A549 (cell line): ENCODE measurements around the gene NFAM1. TPM values are rescaled to one million over a fixed set of nuclear protein-coding genes. Genes with fewer than 3 reads are reported as not detected.

Source experiments
- ATAC-seq, 2 experiments: fragments of 200-7000 bp in 1 of 2; fragments of >200 bp in 1 of 2; cut with Nextera tagmentation in 1 of 2; cut with Tn5 transposase in 1 of 2; 3 replicates each; pipeline versions ENCODE4 v1.8.0 to v1.9.1; 2018 to 2020; ENCODE audit warnings: mild to moderate bottlenecking in 1 of 2, moderate library complexity in 1 of 2
- CTCF ChIA-PET: fragments of 300-600 bp; sonication (Branson Sonifier 250); formaldehyde crosslinking; extraction: SDS; loops from one replicate; lab custom pipeline; 2021; ENCODE audit warnings: antibody characterized with exemption, inconsistent platforms; lab: Yijun Ruan, JAX
- POLR2A ChIA-PET: fragments of 350-600 bp; formaldehyde crosslinking; extraction: SDS; loops from one replicate; lab custom pipeline; 2021; ENCODE audit warnings: antibody characterized with exemption, inconsistent platforms; lab: Yijun Ruan, JAX
- DNase-seq, 2 experiments: peaks; one replicate each; pipeline versions ENCODE4 v3.0.0 to v3.0.0-alpha.2; 2011 to 2016; ENCODE audit warnings: low read depth in 1 of 2, low spot score in 1 of 2
- FAIRE-seq: peaks from 2 replicates; lab custom pipeline; 2011; peaks lifted over from hg19 to GRCh38; lab: Jason Lieb, UNC
- H3K27ac ChIP-seq, 2 experiments: fragments of >200 bp; sonication (Bioruptor Twin); formaldehyde crosslinking; 3 replicates each; pipeline ENCODE4 v1.5.1; 2016 to 2017
- H3K4me1 ChIP-seq: fragments of >200 bp; sonication (Bioruptor Twin); formaldehyde crosslinking; 3 replicates; pipeline ENCODE4 v1.6.1; 2016
- H3K4me2 ChIP-seq: fragments of >200 bp; sonication (Bioruptor Twin); formaldehyde crosslinking; 3 replicates; pipeline ENCODE4 v1.6.1; 2016
- H3K4me3 ChIP-seq: fragments of >200 bp; sonication (Bioruptor Twin); formaldehyde crosslinking; 3 replicates; pipeline ENCODE4 v1.5.1; 2016
- H3K9me3 ChIP-seq: fragments of >200 bp; sonication (Bioruptor Twin); formaldehyde crosslinking; 3 replicates; pipeline ENCODE4 v1.6.1; 2016
- EHF ChIP-seq: fragments of 250-450 bp; sonication (Bioruptor Pico); IDR thresholded peaks from 2 replicates; pipeline ENCODE4 v1.5.0; 2020; ENCODE audit warnings: mild to moderate bottlenecking
- FOSL2 ChIP-seq, 2 experiments: fragments of 450-650 bp in 1 of 2; fragments of >200 bp in 1 of 2; sonication (Bioruptor Twin) in 1 of 2; formaldehyde crosslinking; IDR thresholded peaks; 2 replicates each; pipeline versions ENCODE4 v1.5.0 to v1.6.1; 2016 to 2020; ENCODE audit warnings: mild to moderate bottlenecking in 1 of 2, moderate library complexity in 1 of 2
- FOXS1 ChIP-seq: fragments of 250-450 bp; sonication (Bioruptor Pico); IDR thresholded peaks from 2 replicates; pipeline ENCODE4 v1.5.0; 2020; ENCODE audit warnings: mild to moderate bottlenecking, moderate library complexity
- HDAC2 ChIP-seq: fragments of 200-600 bp; sonication (generic); IDR thresholded peaks from 2 replicates; pipeline ENCODE4 v1.6.1; 2016
- HMGXB4 ChIP-seq: fragments of 250-450 bp; sonication (Bioruptor Pico); IDR thresholded peaks from 2 replicates; pipeline ENCODE4 v1.5.0; 2021; ENCODE audit warnings: mild to moderate bottlenecking, moderate library complexity, borderline replicate concordance
- HOXA7 ChIP-seq: fragments of 250-450 bp; sonication (Bioruptor Pico); IDR thresholded peaks from 2 replicates; pipeline ENCODE4 v1.5.0; 2020; ENCODE audit warnings: mild to moderate bottlenecking, moderate library complexity
- JUNB ChIP-seq: fragments of >200 bp; sonication (Bioruptor Twin); formaldehyde crosslinking; IDR thresholded peaks from 2 replicates; pipeline ENCODE4 v1.6.1; 2016
- MAFK ChIP-seq: fragments of 450-650 bp; IDR thresholded peaks from 2 replicates; pipeline ENCODE4 v1.6.1; 2014; ENCODE audit not compliant: partially characterized antibody
- MAZ ChIP-seq: fragments of 150-350 bp; IDR thresholded peaks from 2 replicates; pipeline ENCODE4 v1.6.1; 2014; ENCODE audit warnings: antibody characterized with exemption, low read depth, low read length, borderline replicate concordance
- NR3C1 ChIP-seq: fragments of >200 bp; sonication (Bioruptor Twin); formaldehyde crosslinking; IDR thresholded peaks from 3 replicates; pipeline ENCODE4 v1.6.1; 2017
- PHF8 ChIP-seq: fragments of 200-600 bp; sonication (generic); IDR thresholded peaks from 2 replicates; pipeline ENCODE4 v1.6.1; 2016; ENCODE audit warnings: low read depth, mild to moderate bottlenecking, antibody characterized with exemption, moderate library complexity, borderline replicate concordance
- POLR2A ChIP-seq: IDR thresholded peaks from 2 replicates; pipeline ENCODE4 v1.6.1; 2012; ENCODE audit warnings: mild to moderate bottlenecking, low read length
- POLR2AphosphoS2 ChIP-seq: conservative IDR thresholded peaks from 2 replicates; pipeline ENCODE4 v1.6.1; 2012; ENCODE audit warnings: low read length, improper control_type of control experiment, inconsistent platforms
- RNF2 ChIP-seq: fragments of 200-600 bp; sonication (generic); IDR thresholded peaks from 2 replicates; pipeline ENCODE4 v1.6.1; 2016; ENCODE audit warnings: low read depth, mild to moderate bottlenecking, antibody characterized with exemption, moderate library complexity, borderline replicate concordance
- SREBF2 ChIP-seq: fragments of 450-650 bp; IDR thresholded peaks from 2 replicates; pipeline ENCODE4 v1.6.1; 2014; ENCODE audit warnings: mild to moderate bottlenecking, moderate library complexity
- TFCP2L1 ChIP-seq: fragments of 250-450 bp; sonication (Bioruptor Pico); IDR thresholded peaks from 2 replicates; pipeline ENCODE4 v1.5.0; 2021; ENCODE audit warnings: mild to moderate bottlenecking
- ZC3H11A ChIP-seq: fragments of 450-650 bp; IDR thresholded peaks from 2 replicates; pipeline ENCODE4 v1.6.1; 2014; ENCODE audit warnings: antibody characterized with exemption, mild to moderate bottlenecking
- ZNF302 ChIP-seq: fragments of 250-450 bp; sonication (Bioruptor Pico); IDR thresholded peaks from 2 replicates; pipeline ENCODE4 v1.9.0; 2021; ENCODE audit warnings: inconsistent platforms, mild to moderate bottlenecking, moderate library complexity
- WGBS: methylation state at CpG from one replicate; pipeline ENCODE4 v1.1.6; 2017; ENCODE audit errors: missing lambda C conversion rate; 5-methylcytosine and 5-hydroxymethylcytosine counted together
- polyA plus RNA-seq, 4 experiments: library from polyadenylated mRNA; depleted of rRNA in 3 of 4; stranded (reverse); fragments of >200 nt; fragmentation: RNase III in 1 of 4; extraction: RNeasy Plus Mini Kit Qiagen cat#74134 plus additional on column Dnase treatment in 1 of 4; gene quantifications; 2 replicates in 3 of 4; 3 replicates in 1 of 4; pipeline ENCODE4 v1.2.3, GENCODE V29; 2011 to 2017
- TF ChIP-seq, protein P1 (sequence below): IDR thresholded peaks from 2 replicates; pipeline ENCODE4 v1.6.1; 2012
- TF ChIP-seq, protein P2 (sequence below): fragments of 150-350 bp; IDR thresholded peaks from 2 replicates; pipeline ENCODE4 v1.6.1; 2014; ENCODE audit warnings: low read depth, mild to moderate bottlenecking, low read length
- TF ChIP-seq, protein P3 (sequence below): fragments of >200 bp; sonication (Bioruptor Twin); formaldehyde crosslinking; IDR thresholded peaks from 3 replicates; pipeline ENCODE4 v1.5.1; 2016

NFAM1 gene
- polyA plus RNA-seq, 2 of the 4 experiments (the other 2 are of a cell fraction) = not detected

DNA sequence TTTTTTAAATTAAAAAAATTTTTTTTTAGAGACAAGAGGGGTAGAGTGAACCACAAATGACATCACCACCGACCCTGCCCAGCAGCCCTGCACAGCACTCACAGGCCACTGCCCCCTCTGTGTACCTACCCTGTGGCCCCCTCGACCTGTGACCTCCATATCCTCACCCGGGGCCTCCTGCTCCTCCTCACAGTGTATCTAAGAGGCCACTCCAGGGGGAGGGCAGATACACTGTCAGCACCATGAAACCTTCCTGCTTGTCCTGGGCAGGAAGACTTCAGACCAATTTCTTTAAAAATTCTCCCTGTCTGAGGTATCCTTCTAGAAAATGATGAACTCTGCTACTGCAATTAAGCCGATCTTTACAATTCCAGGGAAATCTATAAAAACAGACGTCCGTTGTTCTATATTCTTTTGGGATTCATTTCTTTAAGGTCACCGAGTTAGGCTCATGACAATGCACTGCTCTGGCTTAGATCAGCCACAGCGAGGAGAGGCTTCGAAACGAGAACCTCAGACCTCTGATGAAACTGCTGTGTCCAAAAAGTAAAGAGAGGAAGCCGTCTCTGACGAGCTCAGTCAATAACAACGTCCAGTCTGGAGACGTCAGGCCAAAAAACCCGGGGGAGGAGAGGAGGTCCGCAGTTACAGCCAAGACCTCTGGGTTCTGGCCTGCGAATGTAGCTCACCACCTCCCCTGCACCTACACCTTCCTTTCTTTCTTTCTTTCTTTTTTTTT is 17.5 kb downstream of the NFAM1 start:
- Histone ChIP-seq H3K4me3 (no peak overlapping the region), H3K27ac (no peak overlapping the region), H3K9me3 (no peaks in the 10 kb centered on the region), H3K4me1 (no peaks in the 10 kb centered on the region), H3K4me2 (no peak overlapping the region)
- FAIRE-seq (no peak), ATAC-seq (no peak), DNase-seq (no peak)
- ChIA-PET POLR2A (no interaction called here), CTCF (interaction anchor here (1.1 kb wide), 1 partner anchor 25 kb away, joined by 3 read pairs; no protein-coding TSS in a partner anchor)
- 78% methylated on average over 17 of the region's 17 CpGs for WGBS
- TF ChIP-seq HDAC2 = no peak
- TF ChIP-seq POLR2A = no peak
- TF ChIP-seq TFCP2L1 (CRISPR knock-in tag) = no peak
- no peak for TF ChIP-seq RNF2
- TF ChIP-seq, all 56 proteins: peak for 0

DNA sequence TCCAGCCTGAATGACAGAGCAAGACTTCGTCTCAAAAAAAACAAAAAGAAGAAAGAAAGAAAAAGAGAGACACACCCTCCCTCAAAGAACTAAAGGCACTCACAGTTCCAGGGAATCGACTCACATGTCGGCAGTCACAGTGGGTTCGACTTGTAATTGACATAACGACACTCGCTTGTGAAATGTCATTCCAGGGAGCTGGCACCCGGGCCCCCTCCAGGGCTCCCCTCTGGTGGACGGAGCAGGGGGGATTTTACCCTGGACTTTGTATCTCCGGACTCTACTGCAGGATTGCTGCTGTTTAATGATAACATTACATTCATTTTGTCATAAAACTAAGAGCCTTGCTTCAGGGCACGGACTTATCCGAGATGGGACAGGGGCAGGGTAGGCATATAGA is 18.2 kb downstream of the NFAM1 start:
- 77% methylated on average over 11 of the region's 11 CpGs for WGBS
- ATAC-seq = no peak

More for the DNA sequence above, 18.2 kb downstream of the NFAM1 start:
- POLR2A ChIA-PET = no interaction called here
- TF ChIP-seq HMGXB4 (CRISPR knock-in tag) (no peak), POLR2AphosphoS2 (no peak), NR3C1 (no peak), ZNF302 (CRISPR knock-in tag) (no peak), SREBF2 (no peak), HOXA7 (CRISPR knock-in tag) (no peak), JUNB (no peak), FOXS1 (no peak), FOSL2 (IDR thresholded peaks at IDR 0.05) (no peak), FOSL2 (CRISPR knock-in tag; IDR thresholded peaks at IDR 0.05) (no peak), MAZ (no peak), EHF (CRISPR knock-in tag) (no peak), ZC3H11A (no peak), MAFK (no peak), PHF8 (no peak)
- TF ChIP-seq, protein P1, sequence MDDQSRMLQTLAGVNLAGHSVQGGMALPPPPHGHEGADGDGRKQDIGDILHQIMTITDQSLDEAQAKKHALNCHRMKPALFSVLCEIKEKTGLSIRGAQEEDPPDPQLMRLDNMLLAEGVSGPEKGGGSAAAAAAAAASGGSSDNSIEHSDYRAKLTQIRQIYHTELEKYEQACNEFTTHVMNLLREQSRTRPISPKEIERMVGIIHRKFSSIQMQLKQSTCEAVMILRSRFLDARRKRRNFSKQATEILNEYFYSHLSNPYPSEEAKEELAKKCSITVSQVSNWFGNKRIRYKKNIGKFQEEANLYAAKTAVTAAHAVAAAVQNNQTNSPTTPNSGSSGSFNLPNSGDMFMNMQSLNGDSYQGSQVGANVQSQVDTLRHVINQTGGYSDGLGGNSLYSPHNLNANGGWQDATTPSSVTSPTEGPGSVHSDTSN = no peak
- TF ChIP-seq, protein P2, sequence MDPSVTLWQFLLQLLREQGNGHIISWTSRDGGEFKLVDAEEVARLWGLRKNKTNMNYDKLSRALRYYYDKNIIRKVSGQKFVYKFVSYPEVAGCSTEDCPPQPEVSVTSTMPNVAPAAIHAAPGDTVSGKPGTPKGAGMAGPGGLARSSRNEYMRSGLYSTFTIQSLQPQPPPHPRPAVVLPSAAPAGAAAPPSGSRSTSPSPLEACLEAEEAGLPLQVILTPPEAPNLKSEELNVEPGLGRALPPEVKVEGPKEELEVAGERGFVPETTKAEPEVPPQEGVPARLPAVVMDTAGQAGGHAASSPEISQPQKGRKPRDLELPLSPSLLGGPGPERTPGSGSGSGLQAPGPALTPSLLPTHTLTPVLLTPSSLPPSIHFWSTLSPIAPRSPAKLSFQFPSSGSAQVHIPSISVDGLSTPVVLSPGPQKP = no peak
- TF ChIP-seq, protein P3, sequence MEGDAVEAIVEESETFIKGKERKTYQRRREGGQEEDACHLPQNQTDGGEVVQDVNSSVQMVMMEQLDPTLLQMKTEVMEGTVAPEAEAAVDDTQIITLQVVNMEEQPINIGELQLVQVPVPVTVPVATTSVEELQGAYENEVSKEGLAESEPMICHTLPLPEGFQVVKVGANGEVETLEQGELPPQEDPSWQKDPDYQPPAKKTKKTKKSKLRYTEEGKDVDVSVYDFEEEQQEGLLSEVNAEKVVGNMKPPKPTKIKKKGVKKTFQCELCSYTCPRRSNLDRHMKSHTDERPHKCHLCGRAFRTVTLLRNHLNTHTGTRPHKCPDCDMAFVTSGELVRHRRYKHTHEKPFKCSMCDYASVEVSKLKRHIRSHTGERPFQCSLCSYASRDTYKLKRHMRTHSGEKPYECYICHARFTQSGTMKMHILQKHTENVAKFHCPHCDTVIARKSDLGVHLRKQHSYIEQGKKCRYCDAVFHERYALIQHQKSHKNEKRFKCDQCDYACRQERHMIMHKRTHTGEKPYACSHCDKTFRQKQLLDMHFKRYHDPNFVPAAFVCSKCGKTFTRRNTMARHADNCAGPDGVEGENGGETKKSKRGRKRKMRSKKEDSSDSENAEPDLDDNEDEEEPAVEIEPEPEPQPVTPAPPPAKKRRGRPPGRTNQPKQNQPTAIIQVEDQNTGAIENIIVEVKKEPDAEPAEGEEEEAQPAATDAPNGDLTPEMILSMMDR = no peak
- Histone ChIP-seq H3K27ac (no peak overlapping the region), H3K4me3 (no peak overlapping the region), H3K4me2 (no peak overlapping the region), H3K4me1 (no peaks in the 10 kb centered on the region), H3K9me3 (no peaks in the 10 kb centered on the region)
- DNase-seq (no peak), FAIRE-seq (no peak)
- CTCF ChIA-PET = no interaction called here
